Stimulated activated naive CD8-positive, alpha-beta T cell treated with anti-CD3 and anti-CD28 coated beads, Interleukin-15, Interleukin-2, amounts not matched to agents 100 U/mL and 50 U/mL, for 24 hours (primary cell): Measurements from ENCODE around the gene COL8A2.
A peak's percentile ranks its signal among the peaks of the same experiment; 100 is the strongest.

ENCODE experiments used
- ATAC-seq: fragments of 150-1000 bp; cut with Tn5 transposase; one replicate; pipeline ENCODE4 v1.10.0; 2021
- DNase-seq: peaks from one replicate; pipeline ENCODE4 v3.0.0; 2021

The COL8A2 gene

GRCh38 chr1:36136535-36136934 lies 11.5 kb upstream of the COL8A2 start:
- no peak for DNase-seq
- ATAC-seq = no peak

GRCh38 chr1:36135796-36136195 lies 10.8 kb upstream of the COL8A2 start:
- no peak for ATAC-seq
- DNase-seq = no peak

DNA sequence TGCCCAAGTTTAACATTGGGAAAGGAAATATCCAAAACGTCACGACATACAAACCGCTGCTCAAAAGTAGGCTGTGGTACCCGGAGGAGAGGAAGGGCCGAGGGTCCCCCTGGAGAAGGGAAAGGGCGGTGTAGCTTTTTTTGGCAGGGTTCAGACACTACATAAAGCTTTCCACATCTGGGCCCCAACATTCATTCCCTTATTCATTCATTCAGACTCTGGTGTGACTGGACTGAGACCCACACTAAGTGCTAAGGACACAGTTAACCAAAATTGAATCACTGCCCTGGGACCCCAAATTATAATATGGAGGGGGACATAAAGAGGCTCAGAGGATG lies 10.3 kb upstream of the COL8A2 start:
- no peak for ATAC-seq

GRCh38 chr1:36134505-36135329 lies 9.7 kb upstream of the COL8A2 start:
- DNase-seq (peak; percentile 68), ATAC-seq (peak; percentile 72)

More for the DNA sequence above, 10.3 kb upstream of the COL8A2 start:
- DNase-seq = no peak

- no peak for ATAC-seq
Measured at GRCh38 chr1:36134031-36134430, 9.0 kb upstream of the COL8A2 start.

DNA sequence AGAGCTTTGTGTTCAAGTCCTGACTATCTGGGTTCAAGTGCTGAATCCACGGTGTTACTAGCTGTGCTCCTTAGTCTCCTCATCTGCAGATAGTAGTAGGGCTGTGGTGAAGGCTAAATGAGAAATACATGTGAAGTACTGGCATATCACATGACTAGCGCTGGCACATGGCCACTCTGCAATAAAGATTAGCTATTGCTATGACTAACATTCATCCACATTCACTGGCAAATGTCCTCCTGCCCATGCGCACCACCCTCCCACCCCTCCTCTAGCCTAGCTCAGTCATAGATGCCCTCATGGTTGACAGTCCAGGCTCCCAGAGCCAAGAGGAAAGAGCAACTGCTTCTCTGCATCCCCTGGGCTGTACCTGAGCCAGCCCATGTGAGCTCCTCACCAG lies 8.5 kb upstream of the COL8A2 start:
- ATAC-seq = no peak
- DNase-seq = no peak

More at GRCh38 chr1:36134031-36134430, 9.0 kb upstream of the COL8A2 start:
- DNase-seq = no peak

DNA sequence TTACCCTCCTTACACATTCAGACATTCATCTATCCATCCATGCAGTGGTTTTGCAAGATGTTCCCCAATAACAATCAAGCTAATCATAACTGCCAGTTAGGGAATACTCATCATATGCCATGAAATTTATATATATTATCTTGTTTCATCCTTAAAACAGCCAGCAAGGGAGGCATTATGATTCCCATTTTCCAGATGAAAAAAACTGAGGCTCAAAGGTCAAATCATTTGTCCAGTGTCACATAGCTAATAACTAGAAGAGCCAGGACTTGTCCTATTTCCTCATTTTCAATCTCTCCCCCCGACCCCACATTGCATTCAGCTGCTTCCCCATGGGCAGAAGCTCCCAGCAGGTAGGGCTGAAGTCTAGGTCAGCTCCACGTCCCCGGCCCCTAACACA lies 7.0 kb upstream of the COL8A2 start:
- ATAC-seq (no peak), DNase-seq (no peak)

- DNase-seq (no peak), ATAC-seq (no peak)
Measured at GRCh38 chr1:36128905-36129206, 3.8 kb upstream of the COL8A2 start.

DNA sequence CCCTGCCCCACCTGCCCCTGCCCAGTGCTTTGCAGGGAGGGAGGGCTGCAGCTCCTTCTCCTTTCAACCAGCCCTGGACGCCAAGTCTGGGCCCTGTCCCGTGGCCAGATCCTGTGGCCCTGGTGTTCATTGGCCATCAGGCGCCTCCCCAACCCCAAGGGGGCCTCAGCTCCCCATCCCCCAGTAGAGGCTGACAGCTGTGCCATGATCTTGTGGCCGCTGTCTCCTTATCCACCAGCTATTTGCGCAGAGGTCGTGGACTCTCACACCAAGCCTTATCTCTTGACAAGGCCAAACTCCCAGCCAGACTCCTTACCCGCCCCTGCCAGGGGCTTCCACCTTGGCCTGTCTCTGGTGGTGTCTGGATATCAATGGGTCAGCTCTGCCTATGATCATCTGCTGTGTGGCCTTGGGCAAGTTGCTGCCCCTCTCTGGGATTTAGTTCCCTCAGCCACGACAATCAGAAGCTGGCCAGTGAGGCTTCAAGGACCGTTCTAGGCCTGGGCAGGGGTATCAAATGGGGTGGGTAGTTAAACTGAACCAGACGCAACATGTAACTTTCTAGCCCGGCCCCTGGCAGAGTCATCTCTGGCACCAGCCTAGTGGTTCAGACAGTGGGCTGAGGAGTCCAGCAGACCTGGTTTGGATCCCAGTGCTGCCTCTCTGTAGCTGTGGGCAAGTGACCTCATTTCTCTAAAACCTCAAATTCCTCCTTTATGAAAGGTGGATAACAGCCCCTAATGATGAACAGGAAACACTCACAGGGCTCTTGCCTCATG lies 3.3 kb upstream of the COL8A2 start:
- no peak for ATAC-seq
- no peak for DNase-seq

GRCh38 chr1:36126797-36127500 lies 1.9 kb upstream of the COL8A2 start:
- DNase-seq = no peak
- no peak for ATAC-seq

DNA sequence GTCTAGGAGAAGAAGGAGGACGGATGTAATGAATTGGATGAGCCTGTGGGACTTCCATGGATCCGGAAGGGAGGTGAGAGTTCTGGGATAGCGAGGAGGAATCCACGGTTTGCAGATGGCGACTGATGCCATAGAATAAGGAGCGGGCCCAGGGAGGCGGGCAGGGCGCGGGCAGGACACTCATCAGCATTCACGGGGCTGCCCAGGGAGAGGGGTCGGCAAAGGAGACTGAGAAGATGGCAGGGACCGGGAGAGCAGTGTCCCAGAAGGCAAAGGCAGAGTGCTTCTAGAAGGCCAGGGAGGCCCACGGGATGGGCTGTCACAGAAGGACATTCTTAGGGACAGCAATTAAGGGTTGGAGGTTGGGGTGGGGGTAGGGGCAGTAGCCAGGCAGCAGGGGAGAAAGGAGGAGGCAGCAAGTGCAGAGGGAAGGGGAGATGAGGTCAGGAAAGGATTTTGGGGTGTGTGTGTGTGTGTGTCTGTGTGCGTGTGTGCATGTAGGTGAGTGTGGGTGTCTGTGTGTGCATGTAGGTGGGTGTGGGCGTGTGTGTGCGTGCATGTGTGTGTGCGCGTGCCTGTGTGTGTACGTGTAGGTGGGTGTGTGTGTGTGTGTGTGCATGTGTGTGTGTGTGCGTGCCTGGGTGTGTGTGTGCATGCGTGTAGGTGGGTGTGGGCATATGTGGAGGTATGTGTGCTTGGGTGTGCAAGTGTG lies 1.1 kb upstream of the COL8A2 start:
- ATAC-seq (no peak), DNase-seq (no peak)

- ATAC-seq (no peak), DNase-seq (no peak)
Measured at GRCh38 chr1:36124404-36125128, 456 bp downstream of the COL8A2 start.

- peak; percentile 38 for ATAC-seq
- peak; percentile 28 for DNase-seq
Measured at GRCh38 chr1:36123356-36123755, 1.7 kb downstream of the COL8A2 start.

- no peak for DNase-seq
- ATAC-seq = no peak
Measured at GRCh38 chr1:36122062-36123030, 2.7 kb downstream of the COL8A2 start.

DNA sequence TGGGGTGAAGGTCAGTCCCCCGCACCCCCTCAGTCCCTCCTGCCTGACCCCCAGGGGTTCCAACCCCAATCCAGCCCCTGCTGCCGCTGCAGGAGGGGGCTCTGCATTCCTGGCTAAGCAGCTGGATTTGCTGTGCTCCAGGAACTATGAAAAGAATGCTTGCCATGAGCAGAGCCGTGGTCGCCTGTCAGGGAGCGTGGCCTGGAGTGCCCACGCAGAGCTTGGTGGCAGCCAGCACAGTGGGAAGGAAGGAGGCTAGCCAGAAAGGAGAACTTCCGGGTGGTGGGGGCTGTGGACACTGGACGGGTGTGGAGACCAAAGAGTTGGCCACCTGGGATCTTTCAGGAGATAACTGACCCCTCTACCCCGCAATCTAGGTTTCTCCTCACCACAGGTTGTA lies 5.6 kb downstream of the COL8A2 start:
- no peak for DNase-seq
- no peak for ATAC-seq

DNA sequence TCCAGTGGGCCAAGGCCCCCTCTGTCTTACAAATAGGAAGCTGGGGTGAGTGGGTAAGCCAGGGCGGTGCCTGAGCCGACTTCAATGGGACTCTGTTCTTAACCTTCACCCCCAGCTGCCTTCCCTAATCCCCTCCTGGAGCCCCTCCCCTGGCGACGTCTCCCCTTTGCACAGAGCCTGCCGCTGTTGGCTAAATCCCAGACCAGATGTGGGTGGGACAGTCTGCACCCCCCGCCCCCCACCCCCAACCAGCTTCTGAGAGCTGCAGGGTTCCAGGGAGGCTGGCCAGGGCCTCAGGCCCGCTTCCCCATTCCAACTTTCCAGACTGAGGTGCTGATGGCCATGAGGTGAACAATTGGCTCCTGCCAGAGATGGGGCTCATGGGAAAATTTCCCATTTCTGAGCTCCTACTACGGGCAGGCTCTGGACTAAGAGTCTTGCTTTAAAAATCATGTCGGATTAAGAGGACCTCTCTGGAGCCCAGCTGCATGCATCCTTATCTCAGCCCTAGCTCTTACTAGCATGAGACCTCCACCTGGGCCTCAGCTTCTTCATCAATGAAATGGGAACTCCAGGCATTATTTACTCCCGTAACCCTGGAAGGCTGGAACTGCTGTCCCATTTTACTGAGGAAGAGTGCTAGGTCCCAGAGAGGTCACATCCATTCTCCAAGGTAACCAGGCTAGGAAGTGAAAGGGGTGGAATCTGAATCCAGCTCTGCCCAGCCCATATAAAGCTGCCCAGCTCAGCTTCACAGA lies 6.4 kb downstream of the COL8A2 start:
- ATAC-seq = no peak
- no peak for DNase-seq

DNA sequence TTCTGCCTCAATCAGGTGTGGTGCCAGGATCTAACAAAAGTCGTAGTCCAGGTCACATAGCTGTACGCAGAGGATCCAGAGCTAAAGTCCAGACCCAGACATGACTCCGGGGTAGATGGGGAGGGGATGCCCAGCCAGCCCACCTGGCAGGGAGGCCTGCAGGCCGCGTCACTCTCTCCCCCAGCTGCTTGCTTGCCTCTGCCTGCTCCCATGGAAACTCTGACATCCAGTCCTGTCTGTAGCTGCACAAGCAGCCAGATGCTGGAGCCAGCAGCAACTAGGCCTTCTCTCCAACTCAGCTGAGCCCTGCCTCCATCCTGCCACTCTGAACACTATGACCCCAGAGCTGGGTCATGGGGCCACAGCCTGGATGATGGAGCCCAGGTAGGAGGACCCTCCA lies 8.1 kb downstream of the COL8A2 start:
- DNase-seq = no peak
- ATAC-seq = no peak

DNA sequence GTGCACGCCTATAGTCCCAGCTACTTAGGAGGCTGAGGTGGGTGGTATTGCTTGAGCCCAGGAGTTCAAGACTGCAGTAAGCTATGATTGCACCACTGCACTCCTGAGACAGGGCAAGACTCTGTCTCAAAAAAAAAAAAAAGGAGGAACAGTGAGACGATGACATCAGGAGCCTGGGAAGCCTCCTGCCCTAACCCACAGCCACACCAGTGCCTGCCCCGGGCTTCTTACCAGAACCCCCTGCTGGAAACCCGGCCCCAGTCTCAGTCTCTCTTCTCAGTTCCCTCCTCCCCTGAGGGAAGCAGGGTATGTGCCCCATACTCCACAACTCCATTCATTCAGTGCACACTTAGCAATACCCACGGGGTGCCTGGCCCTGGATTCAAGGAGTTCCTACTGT lies 9.1 kb downstream of the COL8A2 start:
- DNase-seq (no peak), ATAC-seq (no peak)

DNA sequence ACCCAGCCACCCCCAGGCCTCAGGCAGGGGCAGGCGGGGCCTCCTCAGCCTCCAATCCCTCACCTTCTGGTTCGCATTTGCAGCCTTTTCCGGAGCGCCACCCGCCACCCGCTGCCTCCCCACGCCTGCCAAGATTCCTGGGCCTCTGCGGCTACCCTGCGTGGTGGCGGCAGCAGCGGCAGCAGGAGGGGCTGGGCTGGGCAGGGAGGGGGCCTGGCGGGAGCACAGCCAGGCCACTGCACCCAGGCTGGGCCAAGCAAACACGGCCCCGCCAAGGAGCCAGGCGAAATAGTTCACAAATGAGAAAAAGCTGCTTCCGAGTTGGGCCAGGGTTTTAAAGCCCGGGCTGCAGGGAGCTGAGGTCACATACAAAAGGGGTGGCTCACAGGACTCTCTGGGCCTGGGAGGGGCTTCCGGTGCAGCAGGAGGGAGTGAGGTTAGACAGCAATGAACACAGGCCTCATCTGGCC lies 9.8 kb downstream of the COL8A2 start:
- no peak for DNase-seq
- ATAC-seq = no peak

DNA sequence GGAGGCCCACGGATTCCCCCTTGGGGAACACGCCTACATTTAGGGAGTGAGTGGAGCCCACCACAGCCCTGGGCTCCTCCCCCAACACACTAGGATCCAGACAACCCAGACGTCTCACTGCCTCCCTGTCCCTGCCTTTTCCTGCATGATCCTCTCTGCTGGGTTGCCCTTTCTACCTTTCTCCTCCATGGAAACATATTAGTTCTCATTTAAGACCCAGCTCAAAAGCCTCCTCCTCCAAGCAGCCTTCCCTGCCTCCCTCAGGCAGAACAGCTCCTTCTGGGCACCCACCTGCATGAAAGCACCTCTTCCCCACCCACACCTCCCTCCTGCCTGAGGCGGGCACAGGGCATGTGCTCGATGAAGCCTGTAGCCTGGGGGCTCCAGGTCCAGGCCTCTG lies 10.7 kb downstream of the COL8A2 start:
- DNase-seq (no peak), ATAC-seq (no peak)
